HG03064 (cell line): ENCODE data around the gene CTNNBL1.
"Not testable (repeated sequence)": the region's sequence is repeated elsewhere in the genome, so short reads cannot be mapped to it uniquely, and the experiment has no call there.

Experiments
- ATAC-seq: cut with Tn5 transposase; IDR thresholded peaks from one replicate; pipeline ENCODE4 v1.9.1; 2021; ENCODE audit warnings: low read depth; ENCODE audit not compliant: unreplicated experiment

CTNNBL1 gene

DNA sequence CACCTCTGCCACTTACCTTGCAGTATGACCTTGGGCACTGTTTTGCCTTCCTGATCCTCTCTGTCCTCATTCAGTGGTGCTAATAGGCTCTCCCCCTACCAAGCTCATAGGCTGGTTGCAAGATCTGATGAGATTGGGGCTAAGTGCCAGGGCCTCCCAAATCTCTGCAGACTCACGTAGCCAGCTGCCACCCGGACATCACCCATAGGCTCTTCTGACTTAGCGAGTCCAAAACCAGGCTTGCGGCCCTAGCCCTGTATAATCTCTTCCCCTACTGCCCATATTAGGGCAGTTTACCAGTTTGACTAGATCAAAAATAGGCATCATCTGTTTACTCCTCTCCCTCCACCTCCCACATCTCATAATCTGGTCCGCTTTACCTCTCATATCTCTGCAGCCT, 154.9 kb downstream of the CTNNBL1 start:
- no peak for ATAC-seq

DNA sequence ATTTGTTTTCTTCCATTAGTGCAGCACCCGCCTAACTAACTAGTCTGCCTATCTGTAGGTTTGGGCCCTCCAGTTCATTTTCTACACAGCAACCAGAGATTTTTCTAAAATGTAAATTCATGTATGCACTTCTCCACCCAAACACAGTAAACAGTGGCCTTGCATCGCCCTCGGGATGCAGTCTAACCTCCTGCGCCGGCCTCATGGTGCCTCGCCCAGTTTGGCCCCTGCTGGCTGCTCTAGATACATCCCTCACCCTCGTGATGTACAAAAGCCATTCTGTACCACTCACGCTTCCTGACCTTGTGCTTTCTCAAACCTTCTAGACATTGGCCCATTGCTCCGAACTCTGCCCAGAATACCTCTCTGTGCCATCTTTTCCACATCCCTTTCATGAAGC, 155.3 kb downstream of the CTNNBL1 start:
- ATAC-seq: no peak

DNA sequence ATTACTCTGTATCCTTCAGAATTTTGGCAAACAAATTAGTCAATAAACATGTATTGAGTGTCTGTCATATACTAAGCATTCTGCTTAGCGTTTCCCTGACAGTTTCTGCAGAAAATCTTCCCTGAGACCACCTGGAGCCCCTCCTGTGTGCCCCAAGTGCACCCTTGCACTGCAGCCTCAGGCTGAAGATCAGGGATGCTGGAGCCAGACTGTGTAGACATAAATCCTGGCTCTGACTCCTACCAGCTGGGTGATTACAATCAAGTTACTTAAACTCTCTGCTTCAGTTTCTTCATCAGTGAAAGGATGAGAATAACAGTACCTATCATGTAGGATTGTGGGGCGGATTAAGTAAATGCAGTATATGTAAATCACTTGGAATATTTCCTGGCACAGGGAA, 155.7 kb downstream of the CTNNBL1 start:
- no peak for ATAC-seq

DNA sequence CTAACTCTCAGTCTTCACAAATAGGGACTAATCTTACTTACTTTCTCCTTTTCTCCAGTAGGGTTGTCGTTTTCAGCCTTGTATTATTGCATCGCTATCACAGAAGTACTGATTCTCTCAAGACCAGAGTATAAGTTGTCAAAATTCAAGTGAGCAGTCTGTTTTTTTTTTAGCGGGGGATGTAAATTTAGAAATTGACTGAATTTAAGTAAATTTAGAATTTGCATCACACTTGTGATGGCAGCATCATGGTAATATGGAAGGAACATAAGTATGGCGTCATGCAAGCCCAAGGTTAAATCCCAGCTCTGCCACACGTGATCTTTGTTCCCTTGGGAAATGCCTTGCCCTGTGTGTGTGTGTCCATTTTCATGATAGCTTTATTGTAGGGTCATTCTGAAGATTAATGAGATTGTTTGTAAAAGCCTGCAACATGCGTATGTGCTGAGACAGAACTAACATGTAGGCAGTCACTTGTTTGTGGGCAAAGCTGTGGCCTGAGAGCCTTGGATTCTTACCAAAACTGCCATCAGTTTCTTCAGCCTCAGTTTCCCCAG, 156.3 kb downstream of the CTNNBL1 start:
- no peak for ATAC-seq

DNA sequence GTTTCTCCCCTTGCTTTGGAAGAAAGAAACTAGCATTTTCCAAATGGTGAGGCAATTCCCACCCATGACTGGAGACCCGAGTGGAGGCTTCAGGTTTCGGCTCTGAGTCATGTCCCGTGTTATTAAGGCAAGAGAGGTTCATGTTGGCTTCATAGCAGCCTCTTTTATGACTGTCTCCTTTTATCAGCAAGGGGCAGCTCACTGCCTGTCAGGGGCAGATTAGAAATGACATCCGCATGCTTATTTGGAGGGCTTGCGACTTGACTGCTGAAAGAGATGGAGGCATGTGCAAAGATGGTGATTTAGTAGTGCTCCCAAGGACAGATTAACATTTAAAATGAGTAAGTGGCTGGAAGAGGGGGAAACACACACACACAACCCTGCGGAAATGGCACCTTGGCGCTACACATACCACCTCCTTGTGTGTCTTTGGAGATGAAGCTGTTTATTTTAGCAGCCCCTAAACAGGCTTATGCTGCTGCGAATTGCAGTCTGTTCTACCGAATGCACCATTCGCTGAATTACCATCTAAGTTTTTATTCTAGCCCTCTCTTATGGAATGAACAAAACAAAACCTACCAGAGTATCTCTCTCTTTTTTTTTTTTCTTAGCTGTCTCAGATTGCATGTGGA, 157.0 kb downstream of the CTNNBL1 start:
- no peak for ATAC-seq

DNA sequence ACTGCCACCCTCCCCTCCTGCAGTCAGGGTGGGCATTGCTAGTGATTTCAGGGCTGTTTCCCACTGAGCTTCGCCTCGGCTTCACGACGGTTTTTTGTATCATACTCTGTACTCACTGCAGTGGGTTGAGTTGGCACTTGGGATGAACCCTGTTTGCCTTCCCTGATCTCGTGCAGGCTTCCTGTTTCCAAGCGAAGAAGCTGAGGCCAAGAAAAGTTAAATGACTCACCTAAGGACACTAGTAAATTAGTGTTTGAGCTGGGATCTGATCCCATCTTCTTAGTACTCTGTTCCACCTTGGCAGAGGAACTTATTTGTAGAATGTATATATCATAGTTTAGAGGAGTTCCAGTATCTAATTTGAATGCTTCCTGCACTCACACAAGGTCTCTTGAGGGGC, 158.8 kb downstream of the CTNNBL1 start:
- no peak for ATAC-seq

DNA sequence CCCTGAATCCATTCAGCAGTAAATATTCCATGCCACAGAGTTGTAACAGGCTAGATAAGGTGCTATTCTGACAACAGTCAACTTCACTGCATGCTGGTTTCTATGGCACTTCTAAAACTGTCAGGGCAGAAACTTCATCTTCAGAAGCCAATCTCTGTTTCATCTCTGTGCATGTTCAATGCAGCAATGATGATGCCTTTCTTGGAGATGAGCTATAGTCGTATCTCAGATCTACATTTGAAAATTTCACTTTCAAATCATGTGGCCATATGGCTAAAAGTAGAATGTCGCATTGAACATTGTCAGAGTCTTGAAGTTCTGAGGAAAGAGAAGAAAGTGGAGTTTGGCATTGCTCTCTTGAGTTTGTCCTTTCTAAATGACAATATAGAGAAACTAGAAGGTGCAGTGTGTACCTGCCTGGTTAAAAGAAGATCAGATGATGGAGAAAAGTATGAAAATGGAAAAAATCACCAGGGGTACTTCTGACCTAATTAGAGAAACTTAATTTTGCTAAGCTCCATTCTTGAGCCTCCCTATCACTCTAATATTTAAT, 160.1 kb downstream of the CTNNBL1 start:
- ATAC-seq: peak; percentile 75

DNA sequence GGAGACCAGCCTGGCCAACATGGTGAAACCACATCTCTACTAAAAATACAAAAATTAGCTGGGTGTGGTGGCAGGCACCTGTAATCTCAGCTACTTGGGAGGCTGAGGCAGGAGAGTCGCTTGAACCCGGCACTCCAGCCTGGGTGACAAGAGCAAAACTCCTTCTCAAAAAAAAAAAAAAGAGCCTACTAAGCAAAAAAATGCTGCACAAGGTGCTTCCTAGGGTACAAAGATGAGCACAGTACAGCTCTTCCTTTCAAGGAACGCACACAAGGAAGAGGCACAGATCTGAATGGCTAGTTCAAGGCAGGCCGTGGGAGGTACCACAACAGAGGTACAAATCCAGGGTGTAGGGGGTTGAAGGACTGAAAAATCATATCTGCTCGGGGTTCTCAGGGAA, 162.2 kb downstream of the CTNNBL1 start:
- not testable (repeated sequence) for ATAC-seq

DNA sequence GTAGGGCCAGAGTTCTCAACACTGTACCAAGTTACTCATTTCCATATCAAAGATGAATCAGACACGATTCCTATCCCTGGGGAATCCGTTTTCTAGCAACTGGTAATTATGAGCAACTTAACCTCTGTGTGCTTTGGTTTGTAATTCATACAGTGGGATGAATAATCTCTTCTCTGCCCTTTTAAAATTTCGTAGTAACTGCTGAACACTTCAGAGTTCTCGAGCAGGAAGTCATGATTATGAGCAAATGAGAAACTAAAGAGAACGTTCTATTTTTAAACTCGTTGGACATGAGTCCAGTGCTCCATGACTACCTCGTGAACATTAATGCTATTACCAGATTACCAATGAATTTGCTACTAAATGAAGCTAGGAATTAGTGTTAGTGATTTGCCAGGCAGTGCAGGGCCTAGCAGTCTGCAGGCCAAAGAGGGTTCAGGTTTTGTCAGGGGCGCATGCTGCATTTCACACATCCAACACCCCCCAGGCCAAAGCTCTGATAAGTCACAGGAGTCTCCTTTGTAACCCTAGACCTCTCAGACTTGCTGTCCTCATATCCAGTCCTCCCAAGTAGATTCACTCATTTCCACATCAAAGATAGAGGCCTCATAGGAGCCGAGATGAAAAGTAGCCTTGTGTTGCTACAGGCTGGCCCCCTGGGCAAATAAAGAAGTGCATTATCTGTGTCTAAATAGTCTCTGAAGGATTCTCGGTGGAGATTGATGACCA, 163.3 kb downstream of the CTNNBL1 start:
- no peak for ATAC-seq

DNA sequence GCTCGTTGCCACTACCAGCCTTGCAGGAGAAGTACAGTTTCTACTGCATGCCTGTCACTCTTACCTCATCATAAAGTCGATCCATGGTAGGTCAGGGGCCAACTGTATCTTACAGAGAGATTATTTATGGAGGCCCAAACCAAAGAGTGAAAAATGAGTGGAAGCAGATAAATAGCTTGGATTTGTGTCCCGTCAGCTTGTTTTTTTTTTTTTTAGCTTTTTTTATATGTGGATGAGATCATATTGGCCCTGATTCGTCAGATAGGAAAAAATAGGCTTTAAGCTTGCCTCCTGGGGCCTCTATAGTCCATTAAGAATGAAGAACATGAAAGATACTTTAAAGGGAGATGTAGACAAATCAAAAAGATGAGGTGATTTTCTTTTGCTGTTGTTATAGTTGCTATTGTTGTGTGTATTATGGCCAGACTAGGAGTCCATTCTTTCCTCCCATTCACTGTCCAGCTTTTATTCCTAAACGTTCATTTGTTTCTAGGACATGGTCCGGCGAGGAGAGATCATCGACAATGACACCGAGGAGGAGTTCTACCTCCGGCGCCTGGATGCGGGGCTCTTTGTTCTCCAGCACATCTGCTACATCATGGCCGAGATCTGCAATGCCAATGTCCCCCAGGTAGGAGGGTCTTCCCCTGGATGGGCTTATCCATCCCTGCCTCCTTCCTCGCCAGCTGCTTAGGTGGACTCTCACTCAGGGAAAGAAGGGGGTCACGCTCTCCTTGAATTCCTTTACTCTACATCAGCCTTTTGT, 165.8 kb downstream of the CTNNBL1 start:
- ATAC-seq: no peak

DNA sequence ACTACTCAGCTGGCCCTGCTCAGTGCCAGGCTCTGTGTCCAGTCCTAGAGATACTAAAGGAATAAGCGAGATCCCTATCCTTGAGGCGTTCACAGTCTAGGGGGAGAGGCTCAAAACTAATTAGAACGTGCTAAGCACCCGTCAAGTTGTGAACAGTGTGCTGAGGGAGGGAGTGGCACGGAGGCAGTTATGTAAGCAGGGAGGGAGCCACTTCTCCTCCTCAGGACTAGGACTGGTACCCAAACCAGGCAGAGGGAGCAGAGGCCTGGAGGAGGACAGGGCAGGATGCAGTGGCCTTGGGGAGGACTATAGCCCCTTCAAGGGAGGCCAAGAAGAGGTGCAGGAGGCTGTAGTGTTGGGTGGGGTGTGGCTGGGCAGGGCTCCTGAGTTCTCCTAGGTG, 169.5 kb downstream of the CTNNBL1 start:
- no peak for ATAC-seq

DNA sequence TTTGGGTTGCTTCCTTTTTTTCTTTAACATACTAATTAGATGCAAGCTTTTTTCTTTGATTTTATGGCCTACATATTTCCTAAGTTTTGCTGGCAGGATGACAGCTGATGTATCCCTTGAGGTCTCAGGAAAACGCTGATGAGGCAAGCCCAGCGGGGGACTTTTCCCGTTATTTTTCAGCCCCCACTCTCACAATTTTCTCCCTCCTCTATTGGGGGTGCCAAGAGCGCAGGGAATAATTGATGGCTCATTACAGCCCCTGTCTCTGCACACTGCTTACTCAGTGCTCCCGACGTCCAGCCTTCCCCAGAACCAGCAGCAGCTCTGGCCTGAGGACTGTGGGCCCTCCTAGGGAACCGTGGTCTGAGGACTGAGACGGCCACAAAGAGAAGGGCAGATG, 170.5 kb downstream of the CTNNBL1 start:
- ATAC-seq: no peak

DNA sequence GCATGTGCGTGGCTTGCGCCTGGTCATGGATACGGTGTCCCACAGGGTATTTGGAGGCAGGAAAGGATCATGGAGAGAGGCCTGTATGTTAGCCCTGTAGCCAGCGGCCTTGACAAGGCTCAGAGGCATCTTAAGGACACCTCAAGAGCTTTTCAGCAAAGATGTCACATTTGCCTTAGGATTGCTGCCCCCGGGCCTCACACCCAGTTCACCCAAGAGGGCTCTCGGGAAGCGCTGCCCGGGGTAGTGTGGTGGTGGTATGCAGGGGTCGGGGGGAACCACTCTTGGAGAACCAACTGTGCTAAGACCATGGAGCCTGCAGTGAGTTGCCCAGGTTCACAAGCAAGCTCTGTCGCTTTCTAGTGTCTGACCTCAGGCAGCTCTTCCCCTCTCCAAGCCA, 172.2 kb downstream of the CTNNBL1 start:
- ATAC-seq: no peak

DNA sequence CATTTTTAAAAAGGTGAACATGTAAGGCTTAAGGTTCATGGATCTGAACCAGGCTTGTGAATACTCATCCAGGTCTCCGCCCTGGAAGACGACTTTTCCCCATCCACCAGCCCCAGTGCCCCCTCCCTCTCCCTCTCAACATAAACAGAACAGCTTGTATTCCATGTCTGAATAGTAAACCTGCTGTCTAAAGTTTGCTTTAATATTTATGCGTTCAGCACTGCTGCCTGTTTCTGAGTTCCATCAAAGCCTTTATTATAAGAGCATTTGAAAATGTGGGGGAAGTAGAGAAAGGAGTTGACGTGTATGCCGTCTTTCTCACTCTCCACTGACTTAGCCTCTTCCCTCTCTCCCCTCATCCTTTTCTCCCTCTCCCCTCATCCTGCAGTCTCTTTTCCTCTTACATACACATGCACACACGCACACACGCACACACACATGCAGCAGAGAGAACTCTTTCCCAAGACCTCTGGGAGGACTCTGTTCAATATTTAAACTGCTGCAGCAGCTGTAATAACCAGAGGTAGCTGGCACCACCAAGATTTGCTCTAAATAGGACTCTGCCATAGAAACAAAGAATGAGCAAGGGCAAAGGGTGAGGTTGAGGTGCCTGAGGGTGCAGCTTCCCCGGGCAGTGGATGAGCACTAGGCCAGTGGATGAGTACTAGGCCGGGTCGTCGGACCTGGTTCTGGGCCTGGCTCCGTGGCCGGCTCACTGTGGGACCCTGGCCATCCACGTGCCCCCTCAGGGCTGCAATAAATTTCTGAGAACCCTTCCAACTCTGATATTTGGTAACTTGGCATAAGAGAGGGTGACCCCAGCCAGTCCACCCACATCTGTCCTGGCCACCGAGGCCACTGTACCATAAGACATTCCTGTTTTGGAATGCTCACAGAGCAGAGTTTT, 173.7 kb downstream of the CTNNBL1 start:
- no peak for ATAC-seq

DNA sequence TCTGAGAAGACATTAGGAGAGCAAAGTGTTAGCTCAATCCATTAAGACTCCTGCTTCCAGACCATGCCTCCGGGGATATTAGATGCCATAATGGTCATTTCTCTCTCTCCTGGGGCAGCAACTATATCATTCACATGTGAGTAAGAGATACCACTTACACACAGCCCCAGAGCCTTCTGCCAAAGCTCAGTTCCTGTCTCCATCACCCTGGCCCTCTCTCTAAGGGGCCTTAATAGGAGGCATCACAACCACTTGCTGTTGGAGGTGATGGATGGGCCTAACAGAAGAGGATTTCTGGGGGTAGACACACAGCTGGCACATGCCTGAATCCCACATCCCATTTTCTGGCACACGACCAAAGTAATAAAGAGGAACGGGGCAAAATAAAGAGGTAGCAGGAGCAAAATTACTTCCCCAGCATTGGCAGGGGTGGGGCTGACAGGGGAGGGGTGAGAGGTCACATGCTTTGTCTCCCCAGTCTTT, 175.1 kb downstream of the CTNNBL1 start:
- ATAC-seq: no peak

DNA sequence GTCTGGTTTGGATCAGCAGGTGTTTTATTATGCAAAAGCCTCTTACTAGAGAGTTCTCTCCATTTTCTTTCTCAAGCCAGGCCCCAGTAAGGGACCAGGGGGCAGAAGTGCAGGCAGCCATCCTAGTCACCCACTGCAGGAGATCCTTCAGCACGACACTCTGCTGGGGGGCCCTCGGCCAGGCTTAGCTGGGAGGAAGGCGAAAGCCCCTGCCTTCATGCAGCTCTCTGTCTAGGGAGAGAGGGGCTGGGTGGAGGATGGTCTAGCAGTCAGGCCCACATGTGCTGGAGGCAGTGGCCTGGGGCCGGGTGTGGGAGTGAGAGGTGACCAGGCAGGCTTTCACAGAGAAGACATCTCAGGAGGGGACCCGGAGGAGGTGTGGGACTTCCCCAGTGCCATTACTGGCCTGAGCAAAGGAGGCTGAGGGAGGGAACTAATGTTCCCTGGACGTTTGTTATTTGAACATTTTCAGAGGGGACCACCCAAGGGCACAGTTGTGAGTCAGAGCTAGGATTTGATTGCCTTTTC, 175.6 kb downstream of the CTNNBL1 start:
- no peak for ATAC-seq

DNA sequence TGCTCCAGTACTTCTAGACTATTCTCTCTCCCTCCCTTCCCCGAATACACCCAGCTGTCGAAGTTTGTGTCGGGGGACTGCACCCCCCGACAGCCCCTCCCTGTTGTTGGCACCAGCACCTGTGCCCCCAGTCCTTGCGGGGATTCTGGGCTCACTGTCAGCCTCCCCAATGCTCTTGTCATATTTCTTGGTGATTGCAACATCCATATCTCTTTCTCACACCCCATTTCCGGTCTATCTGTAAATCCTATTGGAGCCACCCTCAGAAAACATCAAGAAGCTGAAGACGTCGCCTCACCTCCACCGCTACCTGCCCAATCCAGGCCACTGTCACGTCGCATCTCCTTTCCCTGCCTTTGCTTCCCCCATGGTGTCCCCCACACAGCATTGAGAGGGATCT, 176.5 kb downstream of the CTNNBL1 start:
- ATAC-seq: no peak

DNA sequence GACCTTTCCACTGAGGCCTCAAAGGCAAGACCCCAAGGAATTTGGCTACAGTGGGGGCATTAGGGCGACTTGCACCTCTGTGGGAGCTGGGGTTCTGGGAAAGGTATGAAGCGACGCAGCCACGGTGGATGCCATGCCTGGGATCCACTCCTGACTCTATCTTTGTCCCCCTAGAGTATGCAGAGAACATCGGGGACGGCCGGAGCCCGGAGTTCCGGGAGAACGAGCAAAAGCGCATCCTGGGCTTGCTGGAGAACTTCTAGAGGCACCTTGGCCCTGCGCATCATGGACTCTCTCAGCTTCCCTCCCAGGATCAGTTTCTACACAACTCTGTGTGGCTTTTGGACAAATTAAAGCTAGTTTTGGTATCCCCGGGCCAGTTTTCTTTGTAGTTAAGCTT, 177.9 kb downstream of the CTNNBL1 start:
- ATAC-seq: no peak

DNA sequence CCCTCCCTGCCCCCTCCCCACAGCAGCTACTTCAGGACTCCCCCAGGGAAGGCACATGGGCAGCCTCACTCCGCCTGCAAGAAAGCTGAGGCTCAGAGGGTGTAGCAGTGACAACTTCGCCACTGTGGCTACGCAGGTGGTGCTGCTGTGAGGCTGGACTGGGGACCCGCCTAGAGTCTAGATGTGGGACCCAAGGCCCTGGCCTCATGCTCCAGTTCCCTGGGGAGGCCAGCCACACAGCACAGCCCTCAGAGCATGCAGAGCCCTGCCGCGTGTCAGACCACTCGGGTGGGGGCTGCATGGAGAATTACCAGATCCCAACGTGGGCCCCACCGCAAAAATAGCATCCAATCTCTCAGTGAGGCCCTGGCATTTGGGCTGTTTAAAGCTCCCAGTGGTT, 178.3 kb downstream of the CTNNBL1 start:
- ATAC-seq: no peak

DNA sequence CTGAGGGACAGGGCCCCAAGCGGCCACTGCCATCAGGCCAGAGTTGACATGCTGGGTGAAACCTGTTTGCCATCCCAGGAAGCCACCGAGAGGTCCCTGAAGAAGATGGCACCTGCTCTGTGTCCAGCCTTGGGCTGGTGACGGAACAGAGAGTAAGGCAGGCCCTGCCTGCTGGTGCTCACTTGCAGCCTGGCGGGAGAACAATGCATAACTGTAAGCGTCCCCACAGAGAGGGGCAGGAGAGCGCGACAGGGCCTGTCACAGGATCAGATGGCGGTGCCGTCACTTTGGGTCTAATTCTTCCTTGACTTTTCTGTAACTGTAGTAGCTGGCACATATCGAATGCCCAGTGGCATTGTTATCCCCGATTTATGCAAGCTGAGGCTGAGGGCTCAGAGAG, 180.1 kb downstream of the CTNNBL1 start:
- ATAC-seq: no peak
